Type B pancreatic cell (in vitro differentiated cells): ENCODE results near the gene ZNF827. TPM values are rescaled to one million over a fixed set of nuclear protein-coding genes. Genes with fewer than 3 reads are reported as not detected.

ENCODE experiments used
- DNase-seq: peaks from one replicate; pipeline ENCODE4 v3.0.0; 2021; ENCODE audit warnings: mixed read lengths; ENCODE audit not compliant: unreplicated experiment; ENCODE audit errors: extremely low spot score
- H3K27ac Mint-ChIP-seq: 2 replicates; pipeline ENCODE4 v1.8.0; 2021; ENCODE audit warnings: mild to moderate bottlenecking, mixed read lengths
- H3K27me3 Mint-ChIP-seq: 2 replicates; pipeline ENCODE4 v1.8.0; 2021; ENCODE audit warnings: mixed read lengths
- H3K36me3 Mint-ChIP-seq: 2 replicates; pipeline ENCODE4 v1.8.0; 2021; ENCODE audit warnings: mixed read lengths
- H3K4me1 Mint-ChIP-seq: one replicate; pipeline ENCODE4 v1.8.0; 2021; ENCODE audit warnings: mixed read lengths; ENCODE audit not compliant: unreplicated experiment
- H3K4me3 Mint-ChIP-seq: 2 replicates; pipeline ENCODE4 v1.8.0; 2021; ENCODE audit warnings: mild to moderate bottlenecking, mixed read lengths
- H3K9me3 Mint-ChIP-seq: 2 replicates; pipeline ENCODE4 v1.8.0; 2021; ENCODE audit warnings: mixed read lengths
- total RNA-seq: library from RNA; stranded (reverse); gene quantifications from 2 replicates; pipeline ENCODE4 v1.2.1, GENCODE V29; 2021; ENCODE audit warnings: low replicate concordance
- TF ChIP-seq, protein P1 (sequence below): fragments of 200-600 bp; sonication (generic); conservative IDR thresholded peaks from 2 replicates; pipeline ENCODE4 v1.5.0; 2021; ENCODE audit warnings: antibody characterized with exemption, mild to moderate bottlenecking

The ZNF827 gene
- total RNA-seq, 1 donor from 2014 or later, result 39.9 TPM

GRCh38 chr4:145933134-145933533 is 5.5 kb downstream of the ZNF827 start:
- no peak for DNase-seq
- Mint-ChIP-seq H3K27ac (no peak overlapping the region), H3K4me3 (no peak overlapping the region)

GRCh38 chr4:145931403-145931802 is 7.2 kb downstream of the ZNF827 start:
- Mint-ChIP-seq H3K4me1 (peaks cover 51% of the 10 kb centered on the region), H3K27me3 (peaks cover 3% of the 10 kb centered on the region), H3K27ac (no peak overlapping the region), H3K36me3 (peaks cover 17% of the 10 kb centered on the region), H3K4me3 (no peak overlapping the region), H3K9me3 (no peaks in the 10 kb centered on the region)
- no peak for DNase-seq
- TF ChIP-seq, protein P1, sequence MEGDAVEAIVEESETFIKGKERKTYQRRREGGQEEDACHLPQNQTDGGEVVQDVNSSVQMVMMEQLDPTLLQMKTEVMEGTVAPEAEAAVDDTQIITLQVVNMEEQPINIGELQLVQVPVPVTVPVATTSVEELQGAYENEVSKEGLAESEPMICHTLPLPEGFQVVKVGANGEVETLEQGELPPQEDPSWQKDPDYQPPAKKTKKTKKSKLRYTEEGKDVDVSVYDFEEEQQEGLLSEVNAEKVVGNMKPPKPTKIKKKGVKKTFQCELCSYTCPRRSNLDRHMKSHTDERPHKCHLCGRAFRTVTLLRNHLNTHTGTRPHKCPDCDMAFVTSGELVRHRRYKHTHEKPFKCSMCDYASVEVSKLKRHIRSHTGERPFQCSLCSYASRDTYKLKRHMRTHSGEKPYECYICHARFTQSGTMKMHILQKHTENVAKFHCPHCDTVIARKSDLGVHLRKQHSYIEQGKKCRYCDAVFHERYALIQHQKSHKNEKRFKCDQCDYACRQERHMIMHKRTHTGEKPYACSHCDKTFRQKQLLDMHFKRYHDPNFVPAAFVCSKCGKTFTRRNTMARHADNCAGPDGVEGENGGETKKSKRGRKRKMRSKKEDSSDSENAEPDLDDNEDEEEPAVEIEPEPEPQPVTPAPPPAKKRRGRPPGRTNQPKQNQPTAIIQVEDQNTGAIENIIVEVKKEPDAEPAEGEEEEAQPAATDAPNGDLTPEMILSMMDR, result no peak

More at GRCh38 chr4:145933134-145933533, 5.5 kb downstream of the ZNF827 start:
- peaks cover 51% of the 10 kb centered on the region for H3K4me1 Mint-ChIP-seq
- peaks cover 11% of the 10 kb centered on the region for H3K36me3 Mint-ChIP-seq
- TF ChIP-seq, protein P1, result no peak
- H3K9me3 Mint-ChIP-seq, result no peaks in the 10 kb centered on the region
- H3K27me3 Mint-ChIP-seq, result peaks cover 3% of the 10 kb centered on the region

- Mint-ChIP-seq H3K27me3 (no peaks in the 10 kb centered on the region), H3K9me3 (no peaks in the 10 kb centered on the region), H3K4me3 (no peak overlapping the region), H3K36me3 (peaks cover 19% of the 10 kb centered on the region), H3K27ac (no peak overlapping the region), H3K4me1 (peaks cover 51% of the 10 kb centered on the region)
- TF ChIP-seq, protein P1, result no peak
- no peak for DNase-seq
Observed at GRCh38 chr4:145930592-145930991, 8.0 kb downstream of the ZNF827 start.

- Mint-ChIP-seq H3K36me3 (peaks cover 23% of the 10 kb centered on the region), H3K4me1 (peaks cover 44% of the 10 kb centered on the region), H3K9me3 (peaks cover 4% of the 10 kb centered on the region), H3K27ac (no peak overlapping the region), H3K27me3 (no peaks in the 10 kb centered on the region), H3K4me3 (no peak overlapping the region)
- TF ChIP-seq, protein P1, result no peak
- no peak for DNase-seq
Observed at GRCh38 chr4:145929415-145930178, 9.0 kb downstream of the ZNF827 start.

GRCh38 chr4:145928748-145929147 is 9.9 kb downstream of the ZNF827 start:
- peaks cover 40% of the 10 kb centered on the region for H3K4me1 Mint-ChIP-seq
- peaks cover 8% of the 10 kb centered on the region for H3K9me3 Mint-ChIP-seq
- no peak overlapping the region for H3K27ac Mint-ChIP-seq
- H3K36me3 Mint-ChIP-seq, result peaks cover 27% of the 10 kb centered on the region
- TF ChIP-seq, protein P1, result no peak
- H3K27me3 Mint-ChIP-seq, result no peaks in the 10 kb centered on the region
- DNase-seq, result no peak
- no peak overlapping the region for H3K4me3 Mint-ChIP-seq
